ENCODE data around the gene NFYB. TPM values are rescaled to one million over a fixed set of nuclear protein-coding genes. Genes with fewer than 3 reads are reported as not detected.

Gene NFYB
- total RNA-seq, 6 experiments from 2014 or later = 10.1 to 12.9 (median 12.2) TPM

DNA sequence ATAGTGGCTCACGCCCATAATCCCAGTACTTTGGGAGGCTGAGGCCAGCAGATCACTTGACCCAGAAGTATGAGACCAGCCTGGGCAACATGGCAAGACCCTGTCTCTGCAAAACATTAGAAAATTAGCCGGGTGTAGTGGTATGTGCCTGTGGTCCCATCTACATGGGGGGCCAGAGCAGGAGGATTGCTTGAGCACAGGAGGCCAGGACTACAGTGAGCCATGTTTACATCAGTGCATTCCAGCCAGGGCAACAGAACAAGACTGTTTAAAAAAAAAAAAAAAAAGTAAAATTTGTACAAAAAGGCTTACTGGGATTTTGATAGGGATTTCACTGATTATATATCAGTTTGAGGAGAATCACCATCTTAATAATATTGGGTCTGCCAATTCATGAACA lies 65.9 kb downstream of the NFYB start:
- H3K27ac ChIP-seq = no peak overlapping the region
- peaks cover 0 to 15% (median 3%) of the 10 kb centered on the region in 4 donors for H3K36me3 ChIP-seq
- DNase-seq (no peak), ATAC-seq (no peak)
- peaks cover 0 to 13% (median 3%) of the 10 kb centered on the region in 4 donors for H3K4me1 ChIP-seq
- H3K27me3 ChIP-seq = no peaks in the 10 kb centered on the region
- 93% methylated on average over 2 of the region's 2 CpGs for WGBS (ENCODE audit: insufficient coverage, low coverage, low lambda C conversion rate, missing lambda C conversion rate)
- no peaks in the 10 kb centered on the region for H3K9me3 ChIP-seq
- no peak overlapping the region for H3K4me3 ChIP-seq
- intact Hi-C loops (cut with DNase I) = no loop called here
- TF ChIP-seq POLR2A (IDR thresholded peaks at IDR 0.05) = no peak
- TF ChIP-seq, protein P1, sequence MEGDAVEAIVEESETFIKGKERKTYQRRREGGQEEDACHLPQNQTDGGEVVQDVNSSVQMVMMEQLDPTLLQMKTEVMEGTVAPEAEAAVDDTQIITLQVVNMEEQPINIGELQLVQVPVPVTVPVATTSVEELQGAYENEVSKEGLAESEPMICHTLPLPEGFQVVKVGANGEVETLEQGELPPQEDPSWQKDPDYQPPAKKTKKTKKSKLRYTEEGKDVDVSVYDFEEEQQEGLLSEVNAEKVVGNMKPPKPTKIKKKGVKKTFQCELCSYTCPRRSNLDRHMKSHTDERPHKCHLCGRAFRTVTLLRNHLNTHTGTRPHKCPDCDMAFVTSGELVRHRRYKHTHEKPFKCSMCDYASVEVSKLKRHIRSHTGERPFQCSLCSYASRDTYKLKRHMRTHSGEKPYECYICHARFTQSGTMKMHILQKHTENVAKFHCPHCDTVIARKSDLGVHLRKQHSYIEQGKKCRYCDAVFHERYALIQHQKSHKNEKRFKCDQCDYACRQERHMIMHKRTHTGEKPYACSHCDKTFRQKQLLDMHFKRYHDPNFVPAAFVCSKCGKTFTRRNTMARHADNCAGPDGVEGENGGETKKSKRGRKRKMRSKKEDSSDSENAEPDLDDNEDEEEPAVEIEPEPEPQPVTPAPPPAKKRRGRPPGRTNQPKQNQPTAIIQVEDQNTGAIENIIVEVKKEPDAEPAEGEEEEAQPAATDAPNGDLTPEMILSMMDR (IDR thresholded peaks at IDR 0.05) = no peak

Small RNA genes lying within 50 kb of the gene (small RNA-seq; reads per million reads assigned to genes)
- gene RNA5SP370 = 0 reads per million in 2 experiments

Other genes with a start within 250 kb of the NFYB start
- gene HSP90B1, start 207.8 kb downstream of the NFYB start, total RNA-seq = 1,000 to 10,000 TPM in 1 of 6 experiments, 100 to 1,000 TPM in 5; 472 to 1,038 (median 633) TPM
- 10 to 100 TPM in 2 of 6 experiments, 1 to 10 TPM in 4; 4.9 to 14.1 (median 9.5) TPM for gene TDG, start 172.3 kb downstream of the NFYB start, total RNA-seq
- 1 to 10 TPM in 2 of 6 experiments, under 1 TPM in 4; 0.44 to 1.2 (median 0.79) TPM for gene GLT8D2, start 88.0 kb downstream of the NFYB start, total RNA-seq
- gene HCFC2, start 73.7 kb downstream of the NFYB start, total RNA-seq = 10 to 100 TPM in 3 of 6 experiments, 1 to 10 TPM in 3; 7.3 to 12.7 (median 9.7) TPM
- gene TXNRD1, start 77.6 kb upstream of the NFYB start, total RNA-seq = 100 to 1,000 TPM in 2 of 6 experiments, 10 to 100 TPM in 4; 40.3 to 153 (median 74.5) TPM
- 1 to 10 TPM; 1.1 to 7.3 (median 1.4) TPM for gene EID3, start 165.5 kb upstream of the NFYB start, total RNA-seq

Measured in right lobe of liver (tissue), 6 donors.